ENCODE measurements around the gene ADARB1.

The ADARB1 gene

DNA sequence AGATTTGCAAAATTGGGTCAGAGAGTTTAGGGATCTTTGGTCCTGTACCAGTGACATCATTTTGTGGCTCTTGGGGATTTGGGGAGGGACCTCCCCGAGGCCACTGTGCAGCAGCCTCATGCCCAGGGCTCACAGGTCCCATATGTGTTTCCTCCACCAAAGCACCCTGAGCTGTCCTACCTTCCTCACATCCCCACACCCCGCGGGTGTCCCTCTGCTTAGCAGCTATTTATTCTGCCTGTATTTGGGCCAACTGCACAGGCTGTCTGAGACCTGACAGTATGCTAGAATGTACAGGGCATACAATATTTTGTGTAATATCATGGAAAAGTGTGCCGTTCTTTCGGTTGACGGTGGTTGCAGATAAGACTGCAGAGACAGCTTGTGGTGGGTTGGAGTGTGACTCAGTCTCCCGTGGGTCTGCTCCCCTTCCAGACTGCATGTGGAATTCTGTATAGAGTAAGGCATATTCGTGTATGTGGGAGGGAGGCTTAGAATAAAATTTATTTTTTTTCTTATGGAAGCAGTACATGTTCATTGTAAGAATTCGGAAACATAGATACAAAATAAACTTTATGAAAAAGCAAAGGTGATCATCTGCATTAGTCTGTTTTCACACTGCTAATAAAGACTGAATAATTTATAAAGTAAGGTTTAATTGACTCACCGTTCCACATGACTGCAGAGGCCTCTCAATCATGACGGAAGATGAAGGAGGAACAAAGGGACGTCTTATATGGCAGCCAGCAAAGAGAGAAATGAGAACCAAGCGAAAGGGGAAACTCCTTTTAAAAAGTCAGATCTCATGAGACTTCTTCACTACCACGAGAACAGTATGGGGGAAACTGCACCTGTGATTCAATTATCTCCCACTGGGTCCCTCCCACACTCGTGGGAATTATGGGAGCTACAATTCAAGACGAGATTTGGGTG lies 84.4 kb downstream of the ADARB1 start:
- DNase-seq (ENCODE audit: extremely low spot score) = no peak
- ChIA-PET POLR2A (no interaction called here), CTCF (interaction anchor here (1.8 kb wide), 1 partner anchor 18 kb away, joined by 8 read pairs; no protein-coding TSS in a partner anchor)
- TF ChIP-seq, protein P1, sequence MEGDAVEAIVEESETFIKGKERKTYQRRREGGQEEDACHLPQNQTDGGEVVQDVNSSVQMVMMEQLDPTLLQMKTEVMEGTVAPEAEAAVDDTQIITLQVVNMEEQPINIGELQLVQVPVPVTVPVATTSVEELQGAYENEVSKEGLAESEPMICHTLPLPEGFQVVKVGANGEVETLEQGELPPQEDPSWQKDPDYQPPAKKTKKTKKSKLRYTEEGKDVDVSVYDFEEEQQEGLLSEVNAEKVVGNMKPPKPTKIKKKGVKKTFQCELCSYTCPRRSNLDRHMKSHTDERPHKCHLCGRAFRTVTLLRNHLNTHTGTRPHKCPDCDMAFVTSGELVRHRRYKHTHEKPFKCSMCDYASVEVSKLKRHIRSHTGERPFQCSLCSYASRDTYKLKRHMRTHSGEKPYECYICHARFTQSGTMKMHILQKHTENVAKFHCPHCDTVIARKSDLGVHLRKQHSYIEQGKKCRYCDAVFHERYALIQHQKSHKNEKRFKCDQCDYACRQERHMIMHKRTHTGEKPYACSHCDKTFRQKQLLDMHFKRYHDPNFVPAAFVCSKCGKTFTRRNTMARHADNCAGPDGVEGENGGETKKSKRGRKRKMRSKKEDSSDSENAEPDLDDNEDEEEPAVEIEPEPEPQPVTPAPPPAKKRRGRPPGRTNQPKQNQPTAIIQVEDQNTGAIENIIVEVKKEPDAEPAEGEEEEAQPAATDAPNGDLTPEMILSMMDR (IDR thresholded peaks at IDR 0.05; ENCODE audit: control extremely low read depth, extremely low read depth, low read depth, missing control alignments) = no peak

DNA sequence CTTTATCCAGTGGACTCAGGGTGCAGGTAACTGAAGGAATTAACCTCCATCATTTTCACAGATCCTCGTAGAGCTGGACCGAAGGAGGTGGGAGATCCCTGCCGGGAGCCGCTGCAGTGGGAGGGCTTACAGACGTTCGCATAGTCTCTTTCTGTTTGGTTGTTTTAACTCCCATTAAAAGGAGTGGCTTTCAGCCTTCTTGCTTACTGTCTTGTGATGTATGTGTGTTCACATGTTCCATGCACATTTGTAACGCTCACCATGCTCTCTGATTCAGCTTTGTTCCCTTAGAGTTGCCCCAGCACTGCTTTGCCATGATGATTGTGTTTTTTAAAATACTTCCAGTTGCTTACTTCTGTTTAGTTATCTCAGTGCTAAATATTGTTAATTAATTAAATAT lies 85.8 kb downstream of the ADARB1 start:
- TF ChIP-seq, protein P1 (IDR thresholded peaks at IDR 0.05; ENCODE audit: control extremely low read depth, extremely low read depth, low read depth, missing control alignments) = no peak
- no peak for DNase-seq (ENCODE audit: extremely low spot score)
- ChIA-PET CTCF (interaction anchor here (1.4 kb wide), 1 partner anchor 22 kb away, joined by 3 read pairs; no protein-coding TSS in a partner anchor), POLR2A (no interaction called here)

DNA sequence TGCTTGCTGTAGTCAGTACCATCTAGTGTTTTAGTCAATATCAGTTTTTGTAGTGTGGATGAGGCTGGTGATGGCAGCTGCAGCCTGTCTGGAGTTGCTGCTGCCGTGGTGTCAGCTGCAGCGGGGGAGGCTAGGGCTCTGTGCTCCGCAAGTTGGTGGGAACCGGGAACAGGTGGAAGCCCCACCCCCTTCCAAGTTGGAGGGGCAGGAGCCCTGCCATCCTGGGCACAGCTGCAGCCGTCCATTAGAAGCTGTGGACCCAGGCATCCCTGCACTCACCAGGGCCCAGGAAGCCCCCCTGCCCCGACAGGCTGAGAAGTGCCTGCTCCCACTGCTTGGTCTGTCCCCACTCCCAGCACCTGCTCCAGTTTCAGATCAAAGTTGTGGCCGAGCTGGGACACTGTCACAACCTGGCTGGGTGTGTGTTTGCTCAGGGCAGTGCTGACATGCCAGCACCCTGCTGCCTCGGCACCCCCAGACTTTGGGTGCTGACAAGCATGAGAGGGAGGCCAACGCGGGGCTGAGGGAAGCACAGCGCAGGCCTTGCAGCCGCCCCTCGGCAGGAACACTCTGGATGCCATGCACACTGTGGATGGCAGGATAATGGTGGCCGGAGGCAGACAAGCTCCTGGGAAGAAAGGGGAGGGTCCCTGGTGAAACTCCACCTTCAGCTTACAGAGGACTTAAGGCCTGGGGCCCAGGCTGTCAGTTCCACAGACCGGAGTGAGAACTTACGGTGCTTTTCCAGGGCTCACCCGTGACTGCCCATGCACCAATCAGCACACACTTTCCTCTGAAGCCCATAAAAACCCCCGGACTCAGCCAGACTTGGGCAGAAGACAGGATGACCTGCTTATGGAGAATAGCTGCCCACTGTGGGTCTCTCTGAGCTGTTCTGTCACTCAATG lies 86.9 kb downstream of the ADARB1 start:
- ChIA-PET CTCF (interaction anchor here (1.2 to 2.9 kb wide), 5 partner anchors 9 to 33 kb away, joined by 3 to 10 read pairs (median 5); no protein-coding TSS in a partner anchor), POLR2A (no interaction called here)
- DNase-seq (ENCODE audit: extremely low spot score) = no peak
- TF ChIP-seq, protein P1 (IDR thresholded peaks at IDR 0.05; ENCODE audit: control extremely low read depth, extremely low read depth, low read depth, missing control alignments) = no peak

DNA sequence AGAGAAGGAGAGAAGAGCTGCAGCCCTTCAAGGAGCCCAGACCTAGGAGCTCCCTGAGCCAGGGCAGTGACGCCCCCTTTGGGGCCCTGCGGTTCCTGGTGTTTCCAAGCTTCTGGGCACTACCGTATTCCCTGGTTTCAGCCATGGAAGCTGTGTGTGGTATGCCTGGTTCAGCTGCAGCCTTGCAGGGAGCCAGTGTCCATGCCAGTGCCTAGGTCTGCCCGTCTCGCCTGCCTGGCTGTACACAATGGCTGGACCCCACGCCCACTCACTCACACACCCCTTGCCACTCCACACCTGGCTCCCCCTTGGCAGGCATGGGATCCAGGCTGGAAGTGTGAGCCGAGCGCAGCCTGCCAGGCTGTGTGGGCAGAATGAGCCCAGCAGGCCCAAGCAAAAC lies 87.7 kb downstream of the ADARB1 start:
- TF ChIP-seq, protein P1 (IDR thresholded peaks at IDR 0.05; ENCODE audit: control extremely low read depth, extremely low read depth, low read depth, missing control alignments) = no peak
- POLR2A ChIA-PET = no interaction called here
- CTCF ChIA-PET = interaction anchor here (1.4 to 2.9 kb wide), 3 partner anchors 21 to 32 kb away, joined by 5 to 10 read pairs (median 10); no protein-coding TSS in a partner anchor

DNA sequence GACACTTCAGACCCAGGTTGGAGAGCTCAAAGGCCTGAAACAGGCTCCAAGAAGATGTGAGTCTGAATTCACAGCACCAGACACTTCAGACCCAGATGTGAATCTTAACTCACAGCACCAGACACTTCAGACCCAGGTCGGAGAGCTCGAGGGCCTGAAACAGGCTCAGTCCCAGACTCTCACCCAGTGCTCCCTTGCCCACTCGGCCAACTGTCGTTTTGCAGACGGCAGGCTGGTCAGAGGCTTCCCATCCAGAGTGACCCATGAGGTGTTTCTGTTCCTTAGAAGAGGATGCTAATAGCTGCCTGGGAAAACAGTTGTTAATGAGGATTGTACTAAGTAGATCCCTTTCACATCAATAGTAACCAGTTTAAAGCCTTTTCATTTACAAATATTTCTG lies 88.4 kb downstream of the ADARB1 start:
- TF ChIP-seq, protein P1 (IDR thresholded peaks at IDR 0.05; ENCODE audit: control extremely low read depth, extremely low read depth, low read depth, missing control alignments) = no peak
- POLR2A ChIA-PET = no interaction called here
- no peak for DNase-seq (ENCODE audit: extremely low spot score)
- CTCF ChIA-PET = interaction anchor here (1.1 to 2.9 kb wide), 5 partner anchors 10 to 32 kb away, joined by 3 to 10 read pairs (median 5); no protein-coding TSS in a partner anchor

More for the DNA sequence above, 87.7 kb downstream of the ADARB1 start:
- no peak for DNase-seq (ENCODE audit: extremely low spot score)

Data from GM10248 (cell line).